CD1c-positive myeloid dendritic cell (primary cell): Measurements from ENCODE around the gene SLC7A9.
"Not testable (repeated sequence)": the region's sequence is repeated elsewhere in the genome, so short reads cannot be mapped to it uniquely, and the experiment has no call there.

Experiments used
- DNase-seq: peaks from one replicate; pipeline ENCODE4 v3.0.0-alpha.2; 2016; ENCODE audit errors: extremely low spot score

SLC7A9 gene

DNA sequence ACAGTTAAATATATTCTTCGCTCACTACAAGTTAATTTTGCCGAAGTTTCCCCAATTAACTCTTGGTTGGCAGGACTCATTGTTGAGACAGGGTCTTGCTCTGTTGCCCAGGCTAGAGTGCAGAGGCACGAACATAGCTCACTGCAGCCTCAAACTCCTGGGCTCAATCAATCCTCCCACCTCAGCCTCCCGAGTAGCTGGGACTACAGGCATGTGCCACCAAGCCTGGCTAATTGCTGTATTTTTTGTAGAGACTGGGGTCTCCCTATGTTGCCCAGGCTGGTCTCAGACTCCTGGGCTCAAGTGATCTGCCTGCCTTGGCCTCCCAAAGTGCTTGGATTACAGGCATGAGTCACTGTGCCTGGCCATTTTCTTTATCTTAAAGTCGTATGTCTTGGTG lies 15.7 kb upstream of the SLC7A9 start:
- DNase-seq, result not testable (repeated sequence)

DNA sequence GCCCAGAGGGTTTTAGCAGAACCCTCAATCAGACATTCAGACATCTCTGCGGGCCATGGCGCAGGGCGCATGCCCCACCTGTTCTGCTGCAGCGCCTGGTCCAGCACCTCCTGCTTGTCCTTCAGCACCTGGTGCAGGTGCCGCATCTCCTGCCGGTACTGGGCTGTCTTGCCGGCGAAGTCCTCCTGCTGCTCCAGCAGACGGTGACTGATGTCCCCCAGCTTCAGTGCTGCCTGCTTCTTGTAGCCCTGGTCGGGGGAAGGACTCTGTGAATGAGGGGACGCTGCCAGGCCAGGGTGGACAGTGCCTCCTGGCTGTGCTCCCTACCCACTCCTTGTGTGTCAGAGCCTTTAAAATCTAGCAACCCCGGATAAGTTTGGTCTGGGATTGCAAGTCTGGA lies 12.2 kb upstream of the SLC7A9 start:
- no peak for DNase-seq

DNA sequence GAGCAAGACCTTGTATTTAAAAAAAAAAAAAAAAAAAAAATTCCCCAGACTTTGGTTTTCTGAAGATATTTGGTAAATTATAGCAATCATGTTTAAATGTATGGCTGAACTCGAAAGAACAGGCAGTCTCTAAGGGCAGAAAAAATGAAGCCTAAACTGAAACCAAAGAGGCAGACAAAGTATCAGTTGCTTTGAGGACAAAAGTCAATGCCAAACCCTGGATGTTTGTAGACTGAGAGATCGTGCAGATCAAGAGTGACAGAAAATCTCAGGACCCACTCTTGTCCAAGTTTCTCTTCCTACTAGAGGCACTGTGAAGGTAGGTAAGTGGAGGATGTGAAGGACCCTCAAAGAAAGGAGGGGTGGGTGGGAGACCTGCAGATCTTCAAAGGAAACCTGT lies 11.1 kb upstream of the SLC7A9 start:
- DNase-seq, result no peak

DNA sequence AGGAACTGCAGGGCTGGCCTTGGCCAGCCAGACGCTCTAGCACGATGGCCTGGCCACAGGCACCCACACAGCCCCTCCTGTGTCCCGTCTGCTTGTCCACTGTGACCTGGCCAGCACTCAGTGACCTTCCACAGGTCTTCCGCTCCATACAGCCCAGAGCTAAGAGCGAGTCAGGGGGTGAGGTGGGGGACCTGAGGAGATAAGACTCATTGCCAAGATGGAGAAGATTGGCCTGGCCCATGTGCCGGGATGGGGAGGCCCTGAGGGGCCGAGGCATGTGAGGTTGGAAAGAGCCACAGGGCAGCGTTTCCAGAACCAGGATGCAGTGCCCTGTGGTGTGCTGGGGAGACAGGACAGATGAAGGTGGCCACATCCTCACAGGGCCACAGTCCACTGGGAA lies 10.2 kb upstream of the SLC7A9 start:
- no peak for DNase-seq

- no peak for DNase-seq
Measured at GRCh38 chr19:32878988-32879387, 9.4 kb upstream of the SLC7A9 start.

DNA sequence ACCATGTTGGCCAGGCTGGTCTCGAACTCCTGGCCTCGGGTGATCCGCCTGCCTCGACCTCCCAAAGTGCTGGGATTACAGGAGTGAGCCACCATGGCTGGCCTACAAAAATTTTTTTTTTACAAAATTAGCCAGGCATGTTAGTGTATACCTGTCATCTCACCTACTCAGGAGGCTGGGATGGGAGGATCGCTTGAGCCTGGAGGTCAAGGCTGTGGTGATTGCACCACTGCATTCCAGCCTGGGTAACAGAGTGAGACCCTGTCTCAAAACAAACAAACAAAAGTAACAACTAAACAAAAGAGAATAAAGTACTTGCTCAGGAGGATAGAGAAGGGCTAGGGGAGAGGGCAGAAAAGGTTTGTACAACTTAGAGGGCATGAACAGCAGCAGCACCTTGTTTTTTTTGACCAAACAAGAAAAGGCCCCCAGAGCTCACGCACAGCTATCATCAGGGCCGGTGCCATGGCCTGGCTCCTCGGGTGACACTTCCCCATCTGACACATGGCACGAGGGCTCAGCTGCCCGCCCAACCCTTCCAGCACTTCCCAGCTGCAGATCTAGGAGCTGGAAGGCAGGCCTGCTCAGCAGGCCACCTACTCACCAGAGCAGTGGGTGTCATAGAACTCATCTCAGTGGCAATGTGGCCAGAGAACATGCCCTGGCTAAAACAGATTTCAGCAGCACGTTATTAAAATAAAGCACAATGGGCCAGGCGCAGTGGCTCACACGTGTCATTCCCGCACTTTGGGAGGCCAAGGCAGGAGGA lies 8.6 kb upstream of the SLC7A9 start:
- no peak for DNase-seq

GRCh38 chr19:32877323-32877912 lies 7.9 kb upstream of the SLC7A9 start:
- DNase-seq, result no peak

DNA sequence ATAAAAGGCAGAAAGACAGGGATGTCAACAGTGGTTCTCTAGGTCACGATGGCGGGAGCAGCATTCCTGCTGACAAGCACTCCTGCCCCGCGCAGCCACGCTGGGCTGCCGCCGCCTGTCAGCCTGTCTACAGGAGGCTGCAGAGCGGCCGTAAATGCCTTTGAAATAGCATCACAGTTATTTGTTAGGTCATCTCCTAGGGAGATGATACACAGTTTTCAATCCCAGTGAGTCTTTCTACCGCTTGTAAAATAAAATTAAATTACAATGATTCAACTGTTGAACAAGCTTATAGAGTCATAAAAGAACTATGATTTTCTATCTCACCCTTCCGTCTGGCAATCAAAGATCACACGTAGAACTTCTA lies 7.3 kb upstream of the SLC7A9 start:
- no peak for DNase-seq

GRCh38 chr19:32876236-32876918 lies 6.8 kb upstream of the SLC7A9 start:
- no peak for DNase-seq

- no peak for DNase-seq
Measured at GRCh38 chr19:32875428-32875827, 5.9 kb upstream of the SLC7A9 start.

DNA sequence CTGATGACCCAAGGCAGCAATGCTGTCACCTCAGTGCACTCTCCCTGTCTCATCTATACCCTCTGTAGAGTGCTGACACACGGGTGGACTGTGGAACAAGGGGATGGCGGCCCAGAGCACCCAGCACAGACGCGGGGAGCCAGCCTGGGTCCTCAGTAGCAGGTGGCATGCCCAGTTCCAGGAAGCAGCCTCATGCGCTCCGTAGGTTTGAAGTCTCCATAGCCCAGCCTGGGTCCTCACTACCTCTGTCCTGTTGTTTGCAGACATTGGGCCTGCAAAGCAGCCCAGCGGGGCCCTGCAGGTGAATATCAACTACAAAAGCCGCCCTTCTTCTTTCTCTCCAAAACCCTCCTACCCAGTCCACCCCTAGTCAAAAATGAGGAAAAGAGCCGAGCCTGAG lies 5.0 kb upstream of the SLC7A9 start:
- DNase-seq, result no peak

DNA sequence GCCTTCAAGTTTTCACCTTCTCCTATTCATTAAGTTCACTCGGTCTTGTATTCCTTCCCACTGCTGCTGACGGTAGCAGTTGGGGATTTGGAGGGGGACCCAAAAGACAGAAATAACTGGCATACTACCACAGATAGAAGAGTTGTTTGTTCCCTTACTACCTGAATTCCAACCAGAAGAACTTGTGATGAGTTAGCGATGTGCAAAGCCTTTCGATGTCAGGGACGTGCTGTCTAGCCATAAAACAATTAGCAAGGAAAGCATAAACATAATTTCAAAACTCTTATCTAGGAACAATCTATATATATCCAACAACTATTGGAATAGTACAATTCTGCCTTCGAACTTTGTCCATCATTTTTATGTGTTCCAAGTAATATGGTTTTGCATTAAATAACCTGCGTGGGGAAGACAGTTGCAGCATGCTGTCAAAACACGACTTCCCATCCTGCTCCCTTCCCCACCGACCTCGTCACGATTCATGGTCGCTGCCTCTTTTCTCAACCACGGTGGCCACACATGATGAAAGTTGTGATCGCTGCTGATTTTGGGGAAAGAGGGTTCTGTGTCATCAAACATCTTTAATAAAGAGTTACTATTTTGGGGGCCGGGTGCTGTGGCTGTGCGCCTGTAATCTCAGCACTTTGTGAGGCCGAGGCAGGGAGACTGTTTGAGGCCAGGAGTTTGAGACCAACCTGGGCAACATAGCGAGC lies 3.8 kb upstream of the SLC7A9 start:
- DNase-seq, result no peak

- no peak for DNase-seq
Measured at GRCh38 chr19:32872391-32872790, 2.8 kb upstream of the SLC7A9 start.

DNA sequence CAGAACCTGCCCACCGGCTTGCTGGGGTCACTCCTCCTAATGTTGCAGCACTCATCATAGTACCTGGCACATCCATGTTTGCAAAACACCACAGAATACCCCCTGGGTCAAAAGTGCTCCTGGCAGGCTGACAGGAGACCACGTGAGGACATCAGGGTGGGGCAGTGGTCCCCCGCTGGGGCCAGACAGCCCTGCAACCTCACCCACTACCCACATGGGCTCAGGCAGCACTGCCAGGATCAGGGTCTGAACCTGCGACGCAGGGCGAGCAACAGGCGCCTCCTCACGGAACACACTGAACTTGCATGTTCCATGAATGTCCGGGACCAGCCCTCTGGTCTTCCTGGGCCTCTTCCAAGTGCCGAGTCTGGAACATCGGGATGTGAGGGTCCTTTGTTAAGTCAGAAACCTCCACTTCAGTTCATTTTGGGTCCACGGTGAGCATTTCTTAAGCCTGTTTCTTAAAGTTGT lies 1.4 kb upstream of the SLC7A9 start:
- no peak for DNase-seq

DNA sequence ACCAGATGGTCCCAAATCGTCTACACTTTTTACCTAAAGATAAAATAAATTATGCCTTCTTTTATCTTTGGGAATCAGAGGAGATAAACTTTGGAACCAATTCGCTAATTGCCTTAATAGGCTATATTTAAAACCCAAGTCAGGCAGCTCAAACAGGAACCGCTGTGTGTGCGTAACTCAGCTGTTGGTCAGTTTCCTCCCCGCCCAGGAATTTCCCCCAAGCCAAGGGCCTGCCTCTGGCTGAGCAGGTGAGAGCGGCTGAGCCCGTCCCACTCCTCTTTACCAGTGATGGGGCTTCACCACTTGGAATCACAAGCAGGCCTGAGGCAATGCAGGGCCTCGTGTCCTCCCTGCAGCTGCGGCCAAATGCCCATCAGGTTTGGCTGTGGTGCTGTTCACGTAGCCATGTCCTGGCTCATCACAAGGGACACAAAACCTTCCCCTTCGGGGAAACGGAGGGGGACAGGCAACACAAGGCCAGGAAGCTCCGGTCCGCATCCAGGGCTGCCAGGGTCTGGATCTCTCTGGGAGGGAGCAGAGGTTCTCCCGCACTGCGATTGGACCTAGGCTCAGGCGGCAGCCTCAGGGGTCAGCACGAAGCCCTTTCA lies 503 bp upstream of the SLC7A9 start:
- DNase-seq, result no peak

DNA sequence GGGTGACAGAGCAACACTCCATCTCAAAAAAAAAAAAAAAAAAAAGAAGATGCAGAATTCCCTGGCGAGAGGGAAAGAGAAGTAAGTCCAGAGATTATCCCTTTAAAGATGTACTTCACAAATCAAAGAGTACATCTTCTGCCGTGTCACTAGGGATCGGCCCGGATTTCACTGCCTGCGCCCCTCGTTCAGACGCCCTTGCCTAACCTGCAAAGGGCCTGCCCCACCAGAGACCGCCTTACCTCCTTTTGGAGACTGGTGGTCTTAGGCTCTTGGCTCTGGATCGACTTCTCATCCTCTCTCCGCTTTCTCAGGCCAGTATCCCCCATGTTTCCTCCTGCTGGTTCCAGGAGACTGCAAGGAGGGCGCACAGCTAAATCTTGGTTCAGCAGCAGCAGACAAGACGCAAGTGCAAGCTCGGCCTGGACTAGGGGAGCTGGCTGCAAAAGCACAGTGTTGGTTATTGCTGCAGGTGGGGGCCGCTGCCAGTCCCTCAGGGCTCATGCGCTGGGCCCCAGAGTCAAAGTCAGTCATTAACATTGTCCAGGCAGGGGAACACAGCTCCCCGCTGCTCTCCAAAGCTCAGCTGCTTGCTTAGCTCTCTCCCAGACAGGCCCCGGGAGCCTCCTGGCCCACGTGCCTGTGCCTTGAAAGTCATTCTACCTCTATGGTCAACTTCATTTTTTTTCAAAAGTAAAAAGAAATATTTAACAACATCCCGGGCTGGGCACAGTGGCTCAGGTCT lies 1.2 kb downstream of the SLC7A9 start:
- no peak for DNase-seq

GRCh38 chr19:32867436-32867835 lies 2.1 kb downstream of the SLC7A9 start:
- DNase-seq, result not testable (repeated sequence)

- no peak for DNase-seq
Measured at GRCh38 chr19:32866564-32867265, 2.9 kb downstream of the SLC7A9 start.

DNA sequence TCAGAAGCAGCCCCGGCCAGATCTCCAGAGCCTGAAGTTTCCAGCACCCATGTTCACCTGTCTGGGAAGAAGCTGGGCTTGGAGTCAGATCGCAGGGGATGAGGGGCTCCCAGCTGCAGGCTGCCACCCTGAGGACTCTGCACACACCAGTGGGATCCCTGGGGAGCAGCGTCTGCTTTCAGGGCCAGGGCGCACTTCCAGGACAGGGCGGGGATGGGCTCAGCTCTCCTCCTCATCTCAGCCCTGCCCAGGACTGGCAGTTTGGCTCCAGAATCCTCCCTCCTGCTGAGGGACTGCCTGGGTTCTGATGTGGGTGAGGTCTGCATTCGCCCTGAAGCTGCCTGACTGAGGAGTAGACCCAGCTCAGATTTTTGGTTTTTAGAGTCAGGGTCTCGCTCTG lies 3.5 kb downstream of the SLC7A9 start:
- no peak for DNase-seq

DNA sequence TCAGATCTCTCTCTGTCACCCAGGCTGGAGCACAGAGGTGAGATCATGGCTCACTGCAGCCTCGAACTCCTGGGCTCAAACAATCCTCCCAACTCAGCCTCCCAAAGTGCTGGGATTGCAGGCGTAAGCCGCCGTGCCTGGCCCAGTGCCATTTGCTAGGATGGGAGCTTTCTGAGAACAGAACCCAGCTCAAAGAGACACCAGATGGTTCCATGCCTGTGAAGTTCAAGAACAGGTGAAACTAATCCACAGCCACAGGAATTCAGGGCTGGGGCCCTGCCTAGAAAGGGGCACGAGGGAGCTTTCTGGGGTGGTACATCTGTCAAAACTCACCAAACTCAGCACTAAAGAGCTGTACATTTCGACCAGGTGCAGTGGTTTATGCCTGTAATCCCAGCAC lies 4.2 kb downstream of the SLC7A9 start:
- DNase-seq, result no peak
